WTC11 (cell line): ENCODE results near the gene BRSK2. TPM values are rescaled to one million over a fixed set of nuclear protein-coding genes. Genes with fewer than 3 reads are reported as not detected.
"Not testable (repeated sequence)": the region's sequence is repeated elsewhere in the genome, so short reads cannot be mapped to it uniquely, and the experiment has no call there.

Experiments
- ATAC-seq: fragments of 200-7000 bp; cut with Tn5 transposase; 2 replicates; pipeline ENCODE4 v1.10.0; 2021; ENCODE audit warnings: mild to moderate bottlenecking, moderate library complexity
- CTCF ChIA-PET: fragments of 300-600 bp; sonication (Branson Sonifier 250); formaldehyde crosslinking; loops from one replicate; lab custom pipeline; 2021; ENCODE audit warnings: antibody characterized with exemption; lab: Charles Lee
- POLR2A ChIA-PET: fragments of 350-600 bp; sonication (Branson Sonifier 250); formaldehyde crosslinking; loops from one replicate; lab custom pipeline; 2021; ENCODE audit warnings: antibody characterized with exemption; lab: Charles Lee
- DNase-seq: peaks from one replicate; pipeline ENCODE4 v3.0.0; 2021; ENCODE audit warnings: low spot score
- H3K27ac Mint-ChIP-seq: 2 replicates; pipeline ENCODE4 v1.8.0; 2021; ENCODE audit warnings: mixed read lengths
- H3K27me3 Mint-ChIP-seq: 2 replicates; pipeline ENCODE4 v1.8.0; 2021; ENCODE audit warnings: low read depth, mild to moderate bottlenecking, moderate library complexity, mixed read lengths
- H3K36me3 Mint-ChIP-seq: 2 replicates; pipeline ENCODE4 v1.8.0; 2021; ENCODE audit warnings: mixed read lengths
- H3K4me1 Mint-ChIP-seq: 2 replicates; pipeline ENCODE4 v1.8.0; 2022; ENCODE audit warnings: mixed read lengths
- H3K4me3 Mint-ChIP-seq: 2 replicates; pipeline ENCODE4 v1.8.0; 2021; ENCODE audit warnings: mild to moderate bottlenecking, moderate library complexity, mixed read lengths
- H3K9me3 Mint-ChIP-seq: 2 replicates; pipeline ENCODE4 v1.8.0; 2021; ENCODE audit warnings: mixed read lengths
- ATF1 ChIP-seq: sonication (generic); formaldehyde crosslinking; IDR thresholded peaks from 2 replicates; pipeline ENCODE4 v1.8.1; 2023; ENCODE audit warnings: mild to moderate bottlenecking, moderate library complexity, missing genetic modification reagents
- NR1H2 ChIP-seq: sonication (generic); formaldehyde crosslinking; IDR thresholded peaks from 2 replicates; pipeline ENCODE4 v1.9.0; 2021; ENCODE audit warnings: mild to moderate bottlenecking, moderate library complexity, missing genetic modification reagents
- ZNF396 ChIP-seq: fragments of 250-450 bp; sonication (Bioruptor Pico); IDR thresholded peaks from 2 replicates; pipeline ENCODE4 v1.8.0; 2021; ENCODE audit warnings: mild to moderate bottlenecking, moderate library complexity, borderline replicate concordance
- total RNA-seq: library from RNA; stranded (reverse); gene quantifications from 3 replicates; pipeline ENCODE4 v1.2.3, GENCODE V29; 2021
- TF ChIP-seq, protein P1 (sequence below): fragments of 250-450 bp; sonication (Bioruptor Pico); IDR thresholded peaks from 2 replicates; pipeline ENCODE4 v1.9.0; 2021; ENCODE audit warnings: mild to moderate bottlenecking, borderline replicate concordance
- TF ChIP-seq, protein P2 (sequence below): sonication (generic); formaldehyde crosslinking; IDR thresholded peaks from 2 replicates; pipeline ENCODE4 v1.8.0; 2023; ENCODE audit warnings: missing genetic modification reagents
- TF ChIP-seq, protein P3 (sequence below): sonication (generic); formaldehyde crosslinking; conservative IDR thresholded peaks from 2 replicates; pipeline ENCODE4 v1.8.1; 2023; ENCODE audit warnings: mild to moderate bottlenecking, low read depth, missing genetic modification reagents, moderate library complexity
- TF ChIP-seq, protein P4 (sequence below): sonication (generic); formaldehyde crosslinking; IDR thresholded peaks from 2 replicates; pipeline ENCODE4 v1.8.1; 2022; ENCODE audit warnings: mild to moderate bottlenecking, moderate library complexity, missing genetic modification reagents
- TF ChIP-seq, protein P5 (sequence below): sonication (generic); formaldehyde crosslinking; conservative IDR thresholded peaks from 2 replicates; pipeline ENCODE4 v1.8.1; 2022; ENCODE audit warnings: mild to moderate bottlenecking, missing genetic modification reagents
- TF ChIP-seq, protein P6 (sequence below): sonication (generic); formaldehyde crosslinking; IDR thresholded peaks from 2 replicates; pipeline ENCODE4 v1.8.1; 2022; ENCODE audit warnings: mild to moderate bottlenecking, missing genetic modification reagents, moderate library complexity, borderline replicate concordance
- TF ChIP-seq, protein P7 (sequence below): sonication (generic); formaldehyde crosslinking; IDR thresholded peaks from 2 replicates; pipeline ENCODE4 v1.8.0; 2022; ENCODE audit warnings: mild to moderate bottlenecking, missing genetic modification reagents

BRSK2 gene
- total RNA-seq, 1 experiment from 2014 or later, result 34.5 TPM

DNA sequence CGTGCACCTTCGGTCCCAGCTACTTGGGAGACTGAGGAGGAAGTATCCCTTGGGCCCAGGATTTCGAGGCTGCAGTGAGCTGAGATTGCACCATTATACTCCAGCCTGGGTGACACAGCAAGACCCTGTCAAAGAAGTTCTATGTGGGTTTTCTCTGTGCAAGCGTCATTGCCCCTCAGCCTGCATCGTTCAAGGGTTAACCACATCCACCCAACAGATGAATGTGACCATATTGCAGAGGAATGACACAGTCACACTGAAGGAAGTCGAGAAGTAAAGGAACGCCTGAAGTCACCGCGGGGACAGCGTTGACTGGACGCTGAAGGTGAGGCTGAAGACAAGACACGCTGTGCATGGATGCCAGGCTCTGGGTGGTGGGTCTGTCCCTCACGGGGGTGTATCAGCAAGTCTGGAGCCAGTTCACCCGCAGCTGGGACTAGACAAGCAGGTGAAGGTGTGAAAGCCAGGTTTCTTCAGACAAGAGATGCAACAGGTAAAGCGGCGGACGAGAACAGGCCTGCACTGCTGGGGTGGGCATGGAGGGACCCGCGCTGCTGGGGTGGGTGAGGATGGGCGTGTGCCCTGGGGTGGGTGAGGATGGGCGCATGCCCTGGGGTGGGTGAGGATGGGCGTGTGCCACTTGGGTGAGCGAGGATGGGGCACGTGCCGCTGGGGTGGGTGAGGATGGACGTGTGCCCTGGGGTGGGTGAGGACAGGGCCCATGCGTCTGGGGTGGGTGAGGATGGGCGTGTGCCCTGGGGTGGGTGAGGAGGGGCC, 43.8 kb upstream of the BRSK2 start (continued):
- TF ChIP-seq, protein P1, sequence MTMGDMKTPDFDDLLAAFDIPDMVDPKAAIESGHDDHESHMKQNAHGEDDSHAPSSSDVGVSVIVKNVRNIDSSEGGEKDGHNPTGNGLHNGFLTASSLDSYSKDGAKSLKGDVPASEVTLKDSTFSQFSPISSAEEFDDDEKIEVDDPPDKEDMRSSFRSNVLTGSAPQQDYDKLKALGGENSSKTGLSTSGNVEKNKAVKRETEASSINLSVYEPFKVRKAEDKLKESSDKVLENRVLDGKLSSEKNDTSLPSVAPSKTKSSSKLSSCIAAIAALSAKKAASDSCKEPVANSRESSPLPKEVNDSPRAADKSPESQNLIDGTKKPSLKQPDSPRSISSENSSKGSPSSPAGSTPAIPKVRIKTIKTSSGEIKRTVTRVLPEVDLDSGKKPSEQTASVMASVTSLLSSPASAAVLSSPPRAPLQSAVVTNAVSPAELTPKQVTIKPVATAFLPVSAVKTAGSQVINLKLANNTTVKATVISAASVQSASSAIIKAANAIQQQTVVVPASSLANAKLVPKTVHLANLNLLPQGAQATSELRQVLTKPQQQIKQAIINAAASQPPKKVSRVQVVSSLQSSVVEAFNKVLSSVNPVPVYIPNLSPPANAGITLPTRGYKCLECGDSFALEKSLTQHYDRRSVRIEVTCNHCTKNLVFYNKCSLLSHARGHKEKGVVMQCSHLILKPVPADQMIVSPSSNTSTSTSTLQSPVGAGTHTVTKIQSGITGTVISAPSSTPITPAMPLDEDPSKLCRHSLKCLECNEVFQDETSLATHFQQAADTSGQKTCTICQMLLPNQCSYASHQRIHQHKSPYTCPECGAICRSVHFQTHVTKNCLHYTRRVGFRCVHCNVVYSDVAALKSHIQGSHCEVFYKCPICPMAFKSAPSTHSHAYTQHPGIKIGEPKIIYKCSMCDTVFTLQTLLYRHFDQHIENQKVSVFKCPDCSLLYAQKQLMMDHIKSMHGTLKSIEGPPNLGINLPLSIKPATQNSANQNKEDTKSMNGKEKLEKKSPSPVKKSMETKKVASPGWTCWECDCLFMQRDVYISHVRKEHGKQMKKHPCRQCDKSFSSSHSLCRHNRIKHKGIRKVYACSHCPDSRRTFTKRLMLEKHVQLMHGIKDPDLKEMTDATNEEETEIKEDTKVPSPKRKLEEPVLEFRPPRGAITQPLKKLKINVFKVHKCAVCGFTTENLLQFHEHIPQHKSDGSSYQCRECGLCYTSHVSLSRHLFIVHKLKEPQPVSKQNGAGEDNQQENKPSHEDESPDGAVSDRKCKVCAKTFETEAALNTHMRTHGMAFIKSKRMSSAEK (CRISPR knock-in tag), result no peak
- TF ChIP-seq, protein P2, sequence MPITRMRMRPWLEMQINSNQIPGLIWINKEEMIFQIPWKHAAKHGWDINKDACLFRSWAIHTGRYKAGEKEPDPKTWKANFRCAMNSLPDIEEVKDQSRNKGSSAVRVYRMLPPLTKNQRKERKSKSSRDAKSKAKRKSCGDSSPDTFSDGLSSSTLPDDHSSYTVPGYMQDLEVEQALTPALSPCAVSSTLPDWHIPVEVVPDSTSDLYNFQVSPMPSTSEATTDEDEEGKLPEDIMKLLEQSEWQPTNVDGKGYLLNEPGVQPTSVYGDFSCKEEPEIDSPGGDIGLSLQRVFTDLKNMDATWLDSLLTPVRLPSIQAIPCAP (CRISPR knock-in tag), result no peak

DNA sequence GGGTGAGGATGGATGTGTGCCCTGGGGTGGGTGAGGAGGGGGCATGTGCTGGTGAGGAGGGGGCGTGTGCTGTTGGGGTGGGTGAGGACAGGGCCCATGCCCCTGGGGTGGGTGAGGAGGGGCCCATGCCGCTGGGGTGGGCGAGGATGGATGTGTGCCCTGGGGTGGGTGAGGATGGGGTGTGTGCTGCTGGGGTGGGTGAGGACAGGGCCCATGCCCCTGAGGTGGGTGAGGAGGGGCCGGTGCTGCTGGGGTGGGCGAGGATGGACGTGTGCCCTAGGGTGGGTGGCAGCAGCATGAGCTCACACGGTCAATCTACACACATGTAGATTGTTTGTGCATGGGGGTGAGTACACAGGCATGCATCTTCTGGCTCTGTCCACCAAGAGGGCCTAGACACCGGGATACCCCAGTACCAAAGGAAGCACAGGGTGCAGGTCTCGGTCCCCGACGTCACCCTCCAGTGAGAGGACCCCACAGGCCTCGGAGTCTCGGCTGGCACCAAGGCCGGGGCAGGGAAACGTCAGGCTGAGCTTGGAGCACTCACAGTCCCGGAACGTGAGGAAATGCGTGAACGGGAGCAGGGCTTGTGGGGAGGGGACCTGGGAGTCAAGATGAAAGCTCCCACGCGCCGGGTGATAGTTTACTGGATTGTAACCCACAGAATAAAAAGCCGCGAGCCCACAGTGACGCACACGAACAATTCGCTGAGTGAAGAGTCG, 42.9 kb upstream of the BRSK2 start:
- no peaks in the 10 kb centered on the region for H3K36me3 Mint-ChIP-seq
- DNase-seq (no peak), ATAC-seq (no peak)
- ChIA-PET CTCF (no interaction called here), POLR2A (no interaction called here)
- no peaks in the 10 kb centered on the region; the same call in 1 of the 2 replicates for H3K27me3 Mint-ChIP-seq
- TF ChIP-seq, protein P3, sequence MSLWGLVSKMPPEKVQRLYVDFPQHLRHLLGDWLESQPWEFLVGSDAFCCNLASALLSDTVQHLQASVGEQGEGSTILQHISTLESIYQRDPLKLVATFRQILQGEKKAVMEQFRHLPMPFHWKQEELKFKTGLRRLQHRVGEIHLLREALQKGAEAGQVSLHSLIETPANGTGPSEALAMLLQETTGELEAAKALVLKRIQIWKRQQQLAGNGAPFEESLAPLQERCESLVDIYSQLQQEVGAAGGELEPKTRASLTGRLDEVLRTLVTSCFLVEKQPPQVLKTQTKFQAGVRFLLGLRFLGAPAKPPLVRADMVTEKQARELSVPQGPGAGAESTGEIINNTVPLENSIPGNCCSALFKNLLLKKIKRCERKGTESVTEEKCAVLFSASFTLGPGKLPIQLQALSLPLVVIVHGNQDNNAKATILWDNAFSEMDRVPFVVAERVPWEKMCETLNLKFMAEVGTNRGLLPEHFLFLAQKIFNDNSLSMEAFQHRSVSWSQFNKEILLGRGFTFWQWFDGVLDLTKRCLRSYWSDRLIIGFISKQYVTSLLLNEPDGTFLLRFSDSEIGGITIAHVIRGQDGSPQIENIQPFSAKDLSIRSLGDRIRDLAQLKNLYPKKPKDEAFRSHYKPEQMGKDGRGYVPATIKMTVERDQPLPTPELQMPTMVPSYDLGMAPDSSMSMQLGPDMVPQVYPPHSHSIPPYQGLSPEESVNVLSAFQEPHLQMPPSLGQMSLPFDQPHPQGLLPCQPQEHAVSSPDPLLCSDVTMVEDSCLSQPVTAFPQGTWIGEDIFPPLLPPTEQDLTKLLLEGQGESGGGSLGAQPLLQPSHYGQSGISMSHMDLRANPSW (CRISPR knock-in tag), result no peak
- TF ChIP-seq, protein P4, sequence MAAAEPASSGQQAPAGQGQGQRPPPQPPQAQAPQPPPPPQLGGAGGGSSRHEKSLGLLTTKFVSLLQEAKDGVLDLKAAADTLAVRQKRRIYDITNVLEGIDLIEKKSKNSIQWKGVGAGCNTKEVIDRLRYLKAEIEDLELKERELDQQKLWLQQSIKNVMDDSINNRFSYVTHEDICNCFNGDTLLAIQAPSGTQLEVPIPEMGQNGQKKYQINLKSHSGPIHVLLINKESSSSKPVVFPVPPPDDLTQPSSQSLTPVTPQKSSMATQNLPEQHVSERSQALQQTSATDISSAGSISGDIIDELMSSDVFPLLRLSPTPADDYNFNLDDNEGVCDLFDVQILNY (CRISPR knock-in tag), result no peak
- no peak overlapping the region for H3K4me3 Mint-ChIP-seq
- peaks cover 7% of the 10 kb centered on the region for H3K4me1 Mint-ChIP-seq
- no peaks in the 10 kb centered on the region for H3K9me3 Mint-ChIP-seq
- no peak overlapping the region for H3K27ac Mint-ChIP-seq

DNA sequence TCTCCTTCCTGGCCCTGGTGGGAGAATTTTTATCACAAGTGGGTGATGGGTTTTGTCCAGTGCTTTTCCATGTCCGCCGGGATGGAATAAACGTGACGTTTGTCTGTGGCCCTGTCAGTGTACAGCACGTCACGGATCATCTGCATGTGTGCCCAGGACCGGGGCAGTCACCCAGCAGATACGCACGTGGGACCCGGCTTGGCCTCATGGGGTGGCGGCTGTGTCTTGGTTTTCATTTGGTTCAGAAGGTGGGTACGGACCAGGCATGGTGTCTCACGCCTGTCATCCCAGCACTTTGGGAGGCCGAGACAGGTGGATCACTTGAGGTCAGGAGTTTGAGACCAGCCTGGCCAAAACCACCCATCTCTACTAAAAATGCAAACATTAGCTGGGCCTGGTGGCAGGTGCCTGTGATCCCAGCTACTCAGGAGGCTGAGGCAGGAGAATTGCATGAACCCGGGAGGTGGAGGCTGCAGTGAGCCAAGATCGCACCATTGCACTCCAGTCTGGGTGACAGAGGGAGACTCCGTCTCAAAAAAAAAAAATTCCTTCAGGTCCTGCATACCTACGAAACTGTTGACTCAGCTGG, 42.2 kb upstream of the BRSK2 start:
- H3K36me3 Mint-ChIP-seq, ATAC-seq, H3K27ac Mint-ChIP-seq, H3K27me3 Mint-ChIP-seq, H3K4me1 Mint-ChIP-seq, CTCF ChIA-PET, H3K9me3 Mint-ChIP-seq, DNase-seq, POLR2A ChIA-PET, H3K4me3 Mint-ChIP-seq: not testable (repeated sequence)

DNA sequence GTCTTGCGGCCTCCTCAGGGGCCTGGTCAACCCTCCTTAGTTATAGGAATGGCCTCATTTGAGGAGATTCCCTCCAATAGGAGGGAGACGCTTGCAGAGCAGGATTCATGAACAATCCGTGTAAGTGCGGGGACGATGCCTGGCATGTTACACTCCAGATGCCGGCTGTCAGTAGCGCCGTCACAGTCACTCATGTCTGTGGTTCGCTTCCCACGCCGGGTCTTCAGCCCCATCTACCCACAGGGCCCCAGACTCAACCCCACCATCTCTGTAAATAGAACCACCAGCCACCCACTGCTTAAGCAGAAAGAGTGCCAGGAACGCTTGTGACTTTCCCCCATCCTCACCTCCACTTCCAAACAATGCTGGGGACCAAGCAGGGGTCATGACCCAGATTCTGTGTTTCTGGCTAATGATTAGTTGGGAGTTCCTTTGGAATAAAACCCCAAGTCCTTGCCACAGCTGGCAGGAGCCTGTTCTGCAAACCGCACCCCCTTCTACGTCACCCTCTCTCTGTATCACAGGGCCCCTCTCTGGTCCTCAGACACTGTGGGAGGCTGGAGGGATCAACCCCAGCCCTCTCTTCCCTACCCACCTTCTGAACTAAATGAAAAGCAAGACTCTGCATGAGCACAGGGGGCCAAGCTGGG, 41.5 kb upstream of the BRSK2 start:
- POLR2A ChIA-PET, result no interaction called here
- H3K9me3 Mint-ChIP-seq, result no peaks in the 10 kb centered on the region
- TF ChIP-seq ZNF396 (CRISPR knock-in tag) (no peak), NR1H2 (no peak), ATF1 (CRISPR knock-in tag) (no peak)
- TF ChIP-seq, protein P5, sequence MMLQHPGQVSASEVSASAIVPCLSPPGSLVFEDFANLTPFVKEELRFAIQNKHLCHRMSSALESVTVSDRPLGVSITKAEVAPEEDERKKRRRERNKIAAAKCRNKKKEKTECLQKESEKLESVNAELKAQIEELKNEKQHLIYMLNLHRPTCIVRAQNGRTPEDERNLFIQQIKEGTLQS (CRISPR knock-in tag), result no peak
- TF ChIP-seq, protein P6, sequence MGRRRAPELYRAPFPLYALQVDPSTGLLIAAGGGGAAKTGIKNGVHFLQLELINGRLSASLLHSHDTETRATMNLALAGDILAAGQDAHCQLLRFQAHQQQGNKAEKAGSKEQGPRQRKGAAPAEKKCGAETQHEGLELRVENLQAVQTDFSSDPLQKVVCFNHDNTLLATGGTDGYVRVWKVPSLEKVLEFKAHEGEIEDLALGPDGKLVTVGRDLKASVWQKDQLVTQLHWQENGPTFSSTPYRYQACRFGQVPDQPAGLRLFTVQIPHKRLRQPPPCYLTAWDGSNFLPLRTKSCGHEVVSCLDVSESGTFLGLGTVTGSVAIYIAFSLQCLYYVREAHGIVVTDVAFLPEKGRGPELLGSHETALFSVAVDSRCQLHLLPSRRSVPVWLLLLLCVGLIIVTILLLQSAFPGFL (CRISPR knock-in tag), result no peak
- TF ChIP-seq, protein P7, sequence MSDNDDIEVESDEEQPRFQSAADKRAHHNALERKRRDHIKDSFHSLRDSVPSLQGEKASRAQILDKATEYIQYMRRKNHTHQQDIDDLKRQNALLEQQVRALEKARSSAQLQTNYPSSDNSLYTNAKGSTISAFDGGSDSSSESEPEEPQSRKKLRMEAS (CRISPR knock-in tag), result no peak
- TF ChIP-seq, all 79 proteins: peak for 0
- H3K4me3 Mint-ChIP-seq, result no peak overlapping the region
- no peak overlapping the region for H3K27ac Mint-ChIP-seq
- ATAC-seq, result no peak
- H3K4me1 Mint-ChIP-seq, result peaks cover 7% of the 10 kb centered on the region
- no peaks in the 10 kb centered on the region for H3K36me3 Mint-ChIP-seq
- DNase-seq, result no peak
- CTCF ChIA-PET, result interaction anchor here (0.8 to 1.1 kb wide), 3 partner anchors 35 to 227 kb away, joined by 3 to 5 read pairs (median 4); no protein-coding TSS in a partner anchor
- no peaks in the 10 kb centered on the region; the same call in 1 of the 2 replicates for H3K27me3 Mint-ChIP-seq
